ENCODE data around the gene PPP1R3D. TPM values are rescaled to one million over a fixed set of nuclear protein-coding genes. Genes with fewer than 3 reads are reported as not detected.
A peak's percentile ranks its signal among the peaks of the same experiment; 100 is the strongest.
"Not testable (repeated sequence)": the region's sequence is repeated elsewhere in the genome, so short reads cannot be mapped to it uniquely, and the experiment has no call there.

The PPP1R3D gene
- polyA plus RNA-seq, 3 donors: 5.4 to 5.6 (median 5.5) TPM

DNA sequence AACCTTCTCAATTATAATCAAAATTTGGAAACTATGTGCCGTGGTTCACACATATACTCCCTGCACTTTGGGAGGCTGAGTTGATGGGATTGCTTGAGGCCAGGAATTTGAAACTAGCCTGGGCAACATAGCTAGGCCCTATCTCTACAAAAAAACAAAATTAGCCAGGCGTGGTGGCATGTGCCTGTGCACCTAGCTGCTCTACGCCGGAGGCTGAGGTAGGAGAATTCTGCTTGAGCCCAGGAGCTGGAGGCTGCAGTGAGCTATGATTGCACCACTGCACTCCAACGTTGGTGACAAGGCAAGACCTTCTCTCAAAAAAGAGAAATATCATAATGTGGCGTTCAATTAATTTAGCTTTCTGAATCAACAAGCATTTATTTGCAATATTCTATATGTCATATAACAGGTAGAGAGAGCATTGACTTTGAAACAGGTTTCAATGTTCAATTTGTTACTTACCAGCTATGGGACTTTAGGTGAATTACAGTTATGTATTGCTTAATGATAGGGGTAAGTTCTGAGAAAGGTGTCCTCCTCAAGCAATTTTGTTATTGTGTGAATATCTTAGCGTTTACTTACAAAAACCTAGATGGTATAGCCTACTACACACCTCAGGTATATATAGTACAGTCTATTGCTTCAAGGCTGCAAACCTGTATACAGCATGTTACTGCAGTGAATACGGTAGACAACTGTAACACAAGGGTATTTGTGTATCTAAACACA is 4.5 kb downstream of the PPP1R3D start:
- DNase-seq (ENCODE audit: extremely low read depth in 1 of 11, low read depth in 9 of 11, low spot score in 4 of 11): no peak

DNA sequence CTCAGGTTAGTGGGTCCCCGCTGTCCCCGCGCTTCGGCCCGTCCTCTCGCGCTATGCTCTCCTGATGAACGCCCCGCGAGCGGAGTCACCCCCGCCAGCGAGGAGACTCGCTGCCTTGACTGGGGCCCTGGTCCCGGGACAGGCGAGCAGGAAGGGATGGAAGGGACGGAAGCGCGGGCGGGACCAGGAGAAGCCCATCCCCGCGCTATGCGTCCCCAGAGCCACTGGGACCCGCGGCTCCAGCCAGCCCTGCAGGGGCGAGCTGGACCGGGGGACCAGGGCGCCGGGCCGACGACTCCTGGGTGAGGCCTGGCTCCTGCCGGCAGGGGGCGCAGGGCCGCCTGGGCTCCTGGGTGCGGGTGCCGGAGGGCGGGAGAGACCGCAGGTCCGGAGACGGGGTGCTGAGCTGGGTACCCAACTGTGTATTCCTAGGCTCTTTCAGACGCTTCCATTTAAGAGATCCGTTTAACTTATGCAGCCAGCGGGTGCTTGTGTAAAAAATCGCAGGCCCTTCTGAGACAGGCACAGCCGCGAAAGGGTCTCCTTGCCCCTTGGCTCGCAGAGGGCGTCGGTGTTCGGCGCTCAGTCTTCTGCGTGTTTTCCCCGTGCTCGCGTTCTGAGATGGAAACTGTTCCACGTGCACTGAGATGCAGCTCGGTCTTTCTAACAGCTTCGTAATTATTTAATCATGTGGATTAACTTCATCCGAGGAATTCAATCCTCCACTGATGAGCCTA is 6.1 kb downstream of the PPP1R3D start:
- DNase-seq (ENCODE audit: extremely low read depth in 1 of 11, low read depth in 9 of 11, low spot score in 4 of 11): peak in 10 of 11 donors; percentile 42 to 77 (median 68)

DNA sequence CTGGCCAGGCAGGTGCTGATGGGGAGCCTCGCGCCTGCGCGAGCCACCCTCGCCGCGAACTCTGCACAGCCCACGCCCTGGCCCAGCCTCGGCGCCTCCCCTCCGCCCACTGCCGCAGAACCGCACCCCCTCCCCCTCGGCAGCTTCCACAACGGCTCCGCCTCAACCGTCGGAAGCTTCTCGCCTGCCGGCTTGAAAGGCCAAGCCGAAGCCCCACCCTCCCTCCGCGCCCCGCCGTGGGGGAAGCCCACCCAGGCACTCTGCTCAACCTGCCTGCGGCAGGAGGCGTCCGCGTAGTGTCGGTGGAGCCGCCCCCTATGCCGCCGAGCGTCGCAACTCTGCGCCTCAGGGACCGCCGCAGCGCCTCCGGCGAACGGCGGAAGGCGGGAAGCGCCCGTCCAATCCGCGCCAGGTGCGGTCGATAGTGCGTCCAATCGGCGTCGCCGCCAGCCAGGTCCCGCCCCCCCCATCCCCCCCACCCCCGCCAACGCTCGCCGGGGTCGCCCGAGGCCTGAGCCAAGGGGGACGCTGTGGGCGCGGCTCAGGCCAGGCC is 6.7 kb downstream of the PPP1R3D start, which contains the start of gene SYCP2:
Gene SYCP2, minus strand, starts transcription at position 342 of the 553 bp plus-strand sequence. CDS start 11,224 bp downstream, outside the sequence.
- DNase-seq (ENCODE audit: extremely low read depth in 1 of 11, low read depth in 9 of 11, low spot score in 4 of 11): peak in 4 of 11 donors; percentile 25 to 39 (median 29)

DNA sequence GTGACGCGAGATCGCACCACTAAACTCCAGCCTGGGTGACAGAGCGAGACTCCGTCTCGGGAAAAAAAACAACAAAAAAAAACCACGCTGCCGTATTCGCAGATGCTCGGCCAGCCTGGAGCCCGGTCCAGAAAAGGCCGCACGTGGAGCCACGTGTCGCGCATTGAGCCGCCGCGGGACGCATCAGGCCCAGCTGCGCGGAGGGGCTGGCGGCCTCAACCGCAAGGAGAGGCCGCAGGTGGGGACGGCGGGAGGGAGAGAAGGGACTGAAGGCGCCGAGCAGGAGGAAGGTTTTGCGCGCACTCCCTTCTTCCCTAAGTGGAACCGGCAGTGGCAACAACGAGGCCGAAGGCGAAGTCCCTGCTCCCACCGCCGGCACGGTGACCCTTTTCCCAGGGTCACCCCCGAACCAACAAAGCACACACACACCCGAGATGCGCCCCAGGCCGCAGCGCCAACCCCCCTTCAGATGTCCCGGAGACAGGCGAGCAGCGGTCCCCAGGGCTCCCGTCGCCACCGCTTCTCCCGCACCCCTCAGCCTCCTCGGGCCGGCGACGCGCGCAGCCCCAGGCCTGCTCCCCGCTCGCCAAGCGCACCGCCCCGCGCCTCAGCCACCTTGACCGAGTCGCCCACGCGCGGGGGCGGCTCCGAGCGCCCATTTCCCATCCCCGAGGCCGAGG is 7.3 kb downstream of the PPP1R3D start:
- DNase-seq (ENCODE audit: extremely low read depth in 1 of 11, low read depth in 9 of 11, low spot score in 4 of 11): no peak

DNA sequence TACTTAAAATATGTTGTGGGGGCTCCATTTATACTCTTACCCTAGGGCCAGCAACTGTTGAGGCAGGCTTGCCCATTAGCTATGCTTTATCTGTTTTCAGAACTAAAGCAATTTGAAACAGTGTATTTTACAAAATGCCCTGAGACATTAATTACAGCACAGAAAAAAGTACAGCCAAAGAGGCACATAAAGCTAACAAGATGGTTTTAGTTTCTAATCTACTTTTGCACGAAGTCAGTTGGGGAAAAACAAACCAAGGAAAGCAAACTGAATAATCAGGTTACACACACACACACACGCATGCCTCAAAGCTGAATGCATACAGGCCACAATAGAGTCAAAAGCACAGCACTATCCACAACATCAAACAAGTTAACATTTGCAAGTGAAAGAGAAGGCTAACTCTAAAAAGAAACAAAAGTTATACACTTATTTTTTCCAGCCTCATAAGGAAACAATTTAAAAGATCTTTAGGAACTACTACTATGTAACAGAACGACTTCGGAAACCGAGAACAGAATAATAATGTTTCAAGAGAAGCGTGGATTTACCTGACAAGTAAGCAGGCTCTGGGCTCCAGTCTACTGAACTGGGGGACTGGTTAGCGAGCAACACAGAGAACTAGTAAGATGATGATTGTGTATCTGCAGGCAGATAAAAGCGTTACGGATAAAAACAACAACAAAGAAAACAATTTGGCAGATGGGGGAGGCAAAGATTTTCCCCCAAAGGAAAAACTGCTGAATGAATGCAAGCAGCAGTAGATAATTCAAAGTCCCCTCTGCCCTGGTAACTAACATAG is 8.4 kb downstream of the PPP1R3D start:
- DNase-seq (ENCODE audit: extremely low read depth in 1 of 11, low read depth in 9 of 11, low spot score in 4 of 11): no peak

DNA sequence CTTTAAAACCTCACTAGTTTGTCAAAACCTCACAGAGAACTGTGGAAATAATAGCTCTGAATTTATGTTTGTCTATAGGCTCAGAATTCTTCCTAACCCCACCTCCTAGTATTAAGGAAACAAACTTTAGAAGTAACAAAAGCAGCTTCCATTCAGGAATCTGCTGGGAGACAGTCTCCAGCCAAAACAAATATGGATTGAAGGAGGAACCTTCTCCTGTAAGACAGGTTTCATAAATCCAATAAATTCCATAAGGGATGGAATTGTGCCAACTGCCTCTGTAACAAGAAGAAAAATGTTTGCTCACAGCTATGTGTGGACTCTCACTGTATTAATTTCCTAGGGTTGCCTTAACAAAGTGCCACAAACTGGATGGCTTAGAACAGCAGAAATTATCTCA is 14.2 kb downstream of the PPP1R3D start:
- no peak for DNase-seq (ENCODE audit: extremely low read depth in 1 of 11, low read depth in 9 of 11, low spot score in 4 of 11)

DNA sequence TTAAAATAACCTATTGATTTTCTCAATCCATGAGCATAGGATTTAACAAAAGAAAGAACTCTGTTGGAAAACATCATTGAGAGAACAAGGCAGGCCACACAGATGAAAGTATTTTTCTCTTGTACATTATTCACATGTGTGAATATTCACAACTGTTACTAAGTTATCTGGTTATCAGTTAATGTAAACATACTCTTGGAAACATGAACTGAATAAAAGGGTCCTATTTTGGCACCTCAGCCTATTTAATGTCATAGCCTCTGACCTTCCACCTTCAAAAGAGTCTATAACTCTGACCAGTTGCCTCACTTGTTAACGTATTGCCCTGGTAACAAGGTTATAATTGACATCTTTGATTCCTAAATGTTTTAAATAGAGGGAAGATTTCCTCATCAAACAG is 14.7 kb downstream of the PPP1R3D start:
- no peak for DNase-seq (ENCODE audit: extremely low read depth in 1 of 11, low read depth in 9 of 11, low spot score in 4 of 11)

DNA sequence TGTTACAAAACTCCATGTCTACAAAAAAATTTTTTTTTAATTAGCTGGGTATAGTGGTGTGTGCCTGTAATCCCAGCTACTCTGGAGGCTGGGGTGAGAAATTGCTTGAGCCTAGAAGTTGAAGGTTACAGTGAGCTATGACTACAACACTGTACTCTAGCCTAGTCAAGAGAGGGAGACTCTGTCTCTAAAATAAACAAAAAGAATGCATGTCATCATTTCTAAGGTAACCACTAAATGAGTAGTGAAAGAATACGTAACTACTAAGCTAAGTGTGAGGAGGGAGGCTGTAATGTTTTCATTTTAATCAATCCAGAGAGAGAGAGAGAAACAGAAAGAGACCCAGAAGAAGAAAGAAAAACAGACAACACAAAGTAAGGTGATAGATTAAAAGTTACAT is 16.6 kb downstream of the PPP1R3D start:
- no peak for DNase-seq (ENCODE audit: extremely low read depth in 1 of 11, low read depth in 9 of 11, low spot score in 4 of 11)

DNA sequence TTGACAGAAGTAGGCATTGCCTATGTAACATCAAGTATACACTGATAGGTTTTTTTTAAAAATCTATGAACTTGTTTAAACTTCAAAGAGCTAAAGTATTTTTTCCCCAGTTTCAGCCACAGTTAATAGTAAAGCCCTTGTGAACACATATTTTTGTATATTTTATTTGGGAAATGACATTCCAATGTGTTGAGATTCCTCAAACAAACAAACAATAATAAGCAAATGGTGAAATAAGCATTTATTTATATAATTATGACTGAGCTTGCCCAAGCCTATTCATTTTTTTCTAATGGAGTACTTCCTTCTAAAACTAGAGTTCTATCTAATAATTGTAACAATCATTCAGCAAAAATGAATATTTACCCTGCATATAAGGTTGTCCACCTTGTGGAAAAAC is 19.2 kb downstream of the PPP1R3D start:
- DNase-seq (ENCODE audit: extremely low read depth in 1 of 11, low read depth in 9 of 11, low spot score in 4 of 11): no peak

DNA sequence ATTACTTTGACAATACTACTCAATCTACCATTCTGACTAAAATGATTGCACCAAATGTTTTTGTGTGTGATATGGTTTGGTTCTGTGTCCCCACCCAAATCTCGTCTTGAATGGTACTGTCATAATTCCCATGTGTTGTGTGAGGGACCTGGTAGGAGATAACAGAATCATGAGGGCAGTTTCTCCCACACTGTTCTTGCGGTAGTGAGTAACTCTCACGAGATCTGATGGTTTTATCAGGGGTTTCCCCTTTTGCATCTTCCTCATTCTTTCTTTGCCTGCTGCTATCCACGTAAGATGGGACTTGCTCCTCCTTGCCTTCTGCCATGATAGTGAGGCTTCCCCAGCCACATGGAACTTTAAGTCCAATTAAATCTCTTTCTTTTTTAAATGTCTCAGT is 27.5 kb downstream of the PPP1R3D start:
- DNase-seq (ENCODE audit: extremely low read depth in 1 of 11, low read depth in 9 of 11, low spot score in 4 of 11): no peak

DNA sequence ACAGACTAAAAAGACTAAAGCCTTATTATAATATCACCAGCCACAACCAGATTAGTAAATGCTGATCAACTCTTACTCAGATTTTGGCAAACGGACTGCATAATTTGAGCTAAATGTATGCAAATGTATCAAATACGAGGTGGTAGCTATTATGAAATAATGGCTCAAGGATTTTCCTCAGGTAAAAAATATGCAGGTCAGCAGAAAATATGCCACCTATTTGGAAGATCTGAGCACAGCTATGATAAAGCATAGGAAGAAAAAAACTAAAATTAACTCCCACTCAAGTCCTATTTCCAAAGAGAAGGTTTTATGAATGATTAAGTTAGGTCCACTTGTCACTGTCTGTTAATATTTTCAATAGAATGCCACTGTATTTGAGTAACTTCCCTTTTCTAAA is 29.1 kb downstream of the PPP1R3D start:
- DNase-seq (ENCODE audit: extremely low read depth in 1 of 11, low read depth in 9 of 11, low spot score in 4 of 11): no peak

DNA sequence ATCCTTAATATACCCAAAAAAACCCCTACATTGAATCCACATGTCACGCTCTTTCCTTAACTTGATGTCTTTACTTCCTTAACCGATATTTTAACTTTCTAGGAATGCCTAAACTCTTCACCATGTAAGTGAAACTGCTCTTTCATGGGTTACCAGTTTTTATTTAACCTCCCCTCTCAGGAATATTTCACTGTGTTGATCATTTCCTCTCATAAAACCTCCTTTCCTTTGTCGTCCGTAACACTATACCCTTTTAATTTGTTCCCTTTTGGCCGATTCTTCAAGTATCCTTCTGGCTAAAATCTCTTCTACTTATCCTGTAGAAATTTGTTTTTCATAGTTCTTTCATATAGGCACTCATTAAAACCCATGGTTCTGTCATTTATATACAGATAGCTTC is 31.2 kb downstream of the PPP1R3D start:
- DNase-seq (ENCODE audit: extremely low read depth in 1 of 11, low read depth in 9 of 11, low spot score in 4 of 11): no peak

DNA sequence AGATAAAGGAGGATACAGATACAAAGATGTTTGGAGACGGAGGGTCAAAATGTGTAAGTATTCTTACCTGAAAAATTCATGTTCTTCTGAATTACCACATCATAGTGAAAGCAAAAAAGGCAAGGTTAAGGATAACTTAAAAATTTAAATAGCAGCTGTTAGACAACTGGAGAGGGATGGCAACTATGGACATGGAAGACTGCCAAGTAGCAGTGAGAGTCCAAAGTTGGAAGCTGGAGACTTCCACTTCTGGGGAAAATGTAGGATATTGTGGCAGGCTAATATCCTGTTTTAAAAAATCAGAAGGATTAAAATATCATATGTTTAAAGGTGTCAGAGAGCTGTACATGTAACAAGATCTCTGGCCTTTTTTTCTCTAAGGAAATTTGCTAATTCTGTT is 36.5 kb downstream of the PPP1R3D start:
- no peak for DNase-seq (ENCODE audit: extremely low read depth in 1 of 11, low read depth in 9 of 11, low spot score in 4 of 11)

DNA sequence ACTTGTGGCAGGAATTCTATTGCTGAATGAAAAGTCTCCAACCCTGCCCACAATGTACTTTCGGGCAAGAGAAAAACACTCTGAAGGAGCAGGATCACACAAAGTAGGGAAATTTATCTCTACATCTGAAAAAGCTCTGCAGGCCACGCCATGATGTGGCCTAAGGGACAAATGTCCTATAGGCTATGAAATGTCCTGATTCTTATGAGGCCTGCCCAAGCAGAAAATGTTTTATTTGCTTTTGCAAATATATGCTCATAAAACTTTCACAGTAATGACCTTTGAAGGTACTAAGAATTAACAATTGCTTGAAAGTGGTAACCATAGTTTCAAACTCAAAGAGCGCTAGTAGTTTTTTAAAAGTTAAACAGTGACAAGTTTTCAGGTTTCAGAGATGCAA is 37.6 kb downstream of the PPP1R3D start:
- DNase-seq (ENCODE audit: extremely low read depth in 1 of 11, low read depth in 9 of 11, low spot score in 4 of 11): no peak

DNA sequence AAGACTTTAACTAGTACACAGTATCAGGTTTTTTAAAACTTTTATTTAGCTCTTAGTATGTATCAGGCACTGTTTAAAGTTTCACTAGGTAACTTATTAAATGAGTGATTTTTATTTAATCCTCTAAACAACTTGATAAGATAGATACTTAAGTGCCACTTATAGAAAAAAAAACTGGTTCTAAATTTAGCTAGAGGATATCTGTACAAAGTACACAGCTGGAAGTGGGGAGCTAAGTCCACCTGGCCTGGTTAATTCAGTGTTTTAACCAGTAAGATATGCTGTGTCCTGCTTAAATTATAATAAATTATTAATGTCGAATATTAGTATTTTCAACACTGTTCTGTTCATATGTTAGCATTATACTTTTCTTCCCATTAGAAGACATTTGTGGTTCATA is 44.2 kb downstream of the PPP1R3D start:
- DNase-seq (ENCODE audit: extremely low read depth in 1 of 11, low read depth in 9 of 11, low spot score in 4 of 11): no peak

DNA sequence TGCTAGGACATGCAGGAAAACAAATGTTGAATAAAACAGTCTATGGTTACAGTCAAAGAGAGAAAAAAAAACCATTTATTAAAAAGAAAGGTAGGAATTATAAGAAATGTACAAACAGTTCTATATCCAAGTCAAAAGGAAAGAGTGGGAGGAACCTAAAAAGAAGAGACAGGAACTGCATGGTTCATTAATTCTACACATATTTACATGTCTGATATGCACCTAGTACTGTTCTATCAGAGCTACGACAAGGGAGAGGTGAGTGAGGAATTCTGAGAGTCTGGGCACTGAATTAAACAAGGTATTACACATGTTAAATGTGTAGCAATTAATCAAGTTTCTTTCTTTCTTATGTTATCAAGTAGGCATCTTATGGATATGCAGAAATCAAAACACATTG is 48.5 kb downstream of the PPP1R3D start:
- DNase-seq (ENCODE audit: extremely low read depth in 1 of 11, low read depth in 9 of 11, low spot score in 4 of 11): no peak

DNA sequence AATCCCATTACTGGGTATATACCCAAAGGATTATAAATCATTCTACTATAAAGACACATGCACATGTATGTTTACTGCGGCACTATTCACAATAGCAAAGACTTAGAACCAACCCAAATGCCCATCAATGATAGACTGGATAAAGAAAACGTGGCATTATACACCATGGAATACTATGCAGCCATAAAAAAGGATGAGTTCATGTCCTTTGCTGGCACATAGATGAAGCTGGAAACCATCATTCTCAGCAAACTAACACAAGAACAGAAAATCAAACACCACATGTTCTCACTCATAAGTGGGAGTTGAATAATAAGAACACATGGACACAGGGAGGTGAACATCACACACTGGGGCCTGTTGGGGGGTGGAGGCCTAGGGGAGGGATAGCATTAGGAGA is 50.1 kb downstream of the PPP1R3D start:
- DNase-seq (ENCODE audit: extremely low read depth in 1 of 11, low read depth in 9 of 11, low spot score in 4 of 11): not testable (repeated sequence)

DNA sequence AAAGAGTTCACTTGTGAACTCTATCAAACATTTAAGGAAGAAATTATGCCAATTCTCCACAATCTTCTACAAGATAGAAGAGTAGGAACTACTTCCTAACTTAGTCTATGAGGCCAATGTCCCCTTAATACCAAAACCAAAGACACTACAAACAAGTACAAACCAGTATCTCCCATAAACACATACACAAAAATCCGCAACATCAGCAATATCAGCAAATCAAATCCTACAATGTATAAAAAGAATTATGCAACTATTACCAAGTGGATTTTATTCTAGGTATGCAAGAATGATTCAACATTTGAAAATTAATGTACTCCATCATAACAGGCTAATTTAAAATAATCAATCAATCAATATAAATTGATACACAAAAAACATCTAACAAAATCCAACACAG is 52.1 kb downstream of the PPP1R3D start:
- no peak for DNase-seq (ENCODE audit: extremely low read depth in 1 of 11, low read depth in 9 of 11, low spot score in 4 of 11)
